ENCODE measurements around the gene NOC2L. TPM values are rescaled to one million over a fixed set of nuclear protein-coding genes. Genes with fewer than 3 reads are reported as not detected.
A peak's percentile ranks its signal among the peaks of the same experiment; 100 is the strongest.

The NOC2L gene
- polyA plus RNA-seq, 2 donors = 60.8 to 67.4 TPM

GRCh38 chr1:945688-946556 is 13.1 kb downstream of the NOC2L start:
- Histone ChIP-seq H3K4me3 (ENCODE audit: low read depth in 1 of 2, low read length in 2 of 2) (no peak overlapping the region), H3K4me1 (ENCODE audit: control insufficient read depth in 2 of 2, insufficient read depth in 2 of 2, low read length in 1 of 2) (peaks cover 7 to 17% of the 10 kb centered on the region in 2 donors), H3K9me3 (ENCODE audit: control insufficient read depth in 2 of 2, insufficient read depth in 1 of 2, low read depth in 1 of 2, low read length in 1 of 2) (no peaks in the 10 kb centered on the region), H3K36me3 (ENCODE audit: control insufficient read depth in 2 of 2, insufficient read depth in 2 of 2, low read length in 1 of 2) (peaks cover 10 to 57% of the 10 kb centered on the region in 2 donors), H3K27me3 (ENCODE audit: control insufficient read depth in 1 of 2, insufficient read depth in 2 of 2, low read length in 2 of 2) (peaks cover 0 to 20% of the 10 kb centered on the region in 2 donors), H3K27ac (ENCODE audit: low read depth in 2 of 2, low read length in 1 of 2) (no peak overlapping the region)
- WGBS, 2 donors = 85% methylated on average over 29 of the region's 29 CpGs

- Histone ChIP-seq H3K27me3 (ENCODE audit: control insufficient read depth in 1 of 2, insufficient read depth in 2 of 2, low read length in 2 of 2) (peaks cover 0 to 28% of the 10 kb centered on the region in 2 donors), H3K36me3 (ENCODE audit: control insufficient read depth in 2 of 2, insufficient read depth in 2 of 2, low read length in 1 of 2) (peaks cover 7 to 45% of the 10 kb centered on the region in 2 donors), H3K9me3 (ENCODE audit: control insufficient read depth in 2 of 2, insufficient read depth in 1 of 2, low read depth in 1 of 2, low read length in 1 of 2) (peaks cover 0 to 3% of the 10 kb centered on the region in 2 donors), H3K27ac (ENCODE audit: low read depth in 2 of 2, low read length in 1 of 2) (peak overlapping the region in 1 of 2 donors; percentile 26), H3K4me3 (ENCODE audit: low read depth in 1 of 2, low read length in 2 of 2) (no peak overlapping the region), H3K4me1 (ENCODE audit: control insufficient read depth in 2 of 2, insufficient read depth in 2 of 2, low read length in 1 of 2) (peaks cover 13 to 23% of the 10 kb centered on the region in 2 donors)
- 65 to 66% methylated on average over 28 of the region's 28 CpGs for whole genome bisulfite sequencing, 2 donors
These were observed 14.4 kb downstream of the NOC2L start for GRCh38 chr1:944341-945325.

- H3K27ac ChIP-seq (ENCODE audit: low read depth in 2 of 2, low read length in 1 of 2) = peak overlapping the region; percentile 18 to 26
- no peak overlapping the region for H3K4me3 ChIP-seq (ENCODE audit: low read depth in 1 of 2, low read length in 2 of 2)
- peaks cover 0 to 36% of the 10 kb centered on the region in 2 donors for H3K36me3 ChIP-seq (ENCODE audit: control insufficient read depth in 2 of 2, insufficient read depth in 2 of 2, low read length in 1 of 2)
- H3K4me1 ChIP-seq (ENCODE audit: control insufficient read depth in 2 of 2, insufficient read depth in 2 of 2, low read length in 1 of 2) = peaks cover 13 to 23% of the 10 kb centered on the region in 2 donors
- WGBS, 2 donors = 75 to 76% methylated on average over 27 of the region's 27 CpGs
- peaks cover 0 to 28% of the 10 kb centered on the region in 2 donors for H3K27me3 ChIP-seq (ENCODE audit: control insufficient read depth in 1 of 2, insufficient read depth in 2 of 2, low read length in 2 of 2)
- H3K9me3 ChIP-seq (ENCODE audit: control insufficient read depth in 2 of 2, insufficient read depth in 1 of 2, low read depth in 1 of 2, low read length in 1 of 2) = peaks cover 0 to 3% of the 10 kb centered on the region in 2 donors
These were observed 15.3 kb downstream of the NOC2L start for GRCh38 chr1:943545-944340.

- H3K27me3 ChIP-seq (ENCODE audit: control insufficient read depth in 1 of 2, insufficient read depth in 2 of 2, low read length in 2 of 2) = peaks cover 0 to 28% of the 10 kb centered on the region in 2 donors
These were observed 16.1 kb downstream of the NOC2L start for GRCh38 chr1:942864-943533.

GRCh38 chr1:942411-942821 is 16.6 kb downstream of the NOC2L start:
- Histone ChIP-seq H3K36me3 (ENCODE audit: control insufficient read depth in 2 of 2, insufficient read depth in 2 of 2, low read length in 1 of 2) (peaks cover 0 to 24% of the 10 kb centered on the region in 2 donors), H3K4me1 (ENCODE audit: control insufficient read depth in 2 of 2, insufficient read depth in 2 of 2, low read length in 1 of 2) (peaks cover 13 to 23% of the 10 kb centered on the region in 2 donors), H3K27me3 (ENCODE audit: control insufficient read depth in 1 of 2, insufficient read depth in 2 of 2, low read length in 2 of 2) (peaks cover 0 to 28% of the 10 kb centered on the region in 2 donors), H3K27ac (ENCODE audit: low read depth in 2 of 2, low read length in 1 of 2) (peak overlapping the region in 1 of 2 donors; percentile 37), H3K9me3 (ENCODE audit: control insufficient read depth in 2 of 2, insufficient read depth in 1 of 2, low read depth in 1 of 2, low read length in 1 of 2) (peaks cover 0 to 3% of the 10 kb centered on the region in 2 donors), H3K4me3 (ENCODE audit: low read depth in 1 of 2, low read length in 2 of 2) (peak overlapping the region in 1 of 2 donors; percentile 21)
- WGBS, 2 donors = 1 to 2% methylated on average over 47 to 48 of the region's 48 CpGs

More at GRCh38 chr1:942864-943533, 16.1 kb downstream of the NOC2L start:
- WGBS, 2 donors = 13% methylated on average over 20 to 27 of the region's 27 CpGs
- Histone ChIP-seq H3K4me1 (ENCODE audit: control insufficient read depth in 2 of 2, insufficient read depth in 2 of 2, low read length in 1 of 2) (peaks cover 13 to 23% of the 10 kb centered on the region in 2 donors), H3K9me3 (ENCODE audit: control insufficient read depth in 2 of 2, insufficient read depth in 1 of 2, low read depth in 1 of 2, low read length in 1 of 2) (peaks cover 0 to 3% of the 10 kb centered on the region in 2 donors), H3K36me3 (ENCODE audit: control insufficient read depth in 2 of 2, insufficient read depth in 2 of 2, low read length in 1 of 2) (peaks cover 0 to 30% of the 10 kb centered on the region in 2 donors), H3K27ac (ENCODE audit: low read depth in 2 of 2, low read length in 1 of 2) (peak overlapping the region; percentile 2 to 37), H3K4me3 (ENCODE audit: low read depth in 1 of 2, low read length in 2 of 2) (no peak overlapping the region)

- peak overlapping the region; percentile 21 to 25 for H3K4me3 ChIP-seq (ENCODE audit: low read depth in 1 of 2, low read length in 2 of 2)
- peak overlapping the region in 1 of 2 donors; percentile 47 for H3K27ac ChIP-seq (ENCODE audit: low read depth in 2 of 2, low read length in 1 of 2)
- peaks cover 0 to 18% of the 10 kb centered on the region in 2 donors for H3K36me3 ChIP-seq (ENCODE audit: control insufficient read depth in 2 of 2, insufficient read depth in 2 of 2, low read length in 1 of 2)
- H3K27me3 ChIP-seq (ENCODE audit: control insufficient read depth in 1 of 2, insufficient read depth in 2 of 2, low read length in 2 of 2) = peaks cover 0 to 31% of the 10 kb centered on the region in 2 donors
- WGBS, 2 donors = 0 to 1% methylated on average over 74 to 98 of the region's 98 CpGs
- H3K4me1 ChIP-seq (ENCODE audit: control insufficient read depth in 2 of 2, insufficient read depth in 2 of 2, low read length in 1 of 2) = peaks cover 13 to 23% of the 10 kb centered on the region in 2 donors
- peaks cover 0 to 3% of the 10 kb centered on the region in 2 donors for H3K9me3 ChIP-seq (ENCODE audit: control insufficient read depth in 2 of 2, insufficient read depth in 1 of 2, low read depth in 1 of 2, low read length in 1 of 2)
These were observed 17.3 kb downstream of the NOC2L start for GRCh38 chr1:941588-942383.

- Histone ChIP-seq H3K9me3 (ENCODE audit: control insufficient read depth in 2 of 2, insufficient read depth in 1 of 2, low read depth in 1 of 2, low read length in 1 of 2) (peaks cover 0 to 3% of the 10 kb centered on the region in 2 donors), H3K27me3 (ENCODE audit: control insufficient read depth in 1 of 2, insufficient read depth in 2 of 2, low read length in 2 of 2) (peaks cover 0 to 34% of the 10 kb centered on the region in 2 donors), H3K4me3 (ENCODE audit: low read depth in 1 of 2, low read length in 2 of 2) (peak overlapping the region; percentile 13 to 21), H3K27ac (ENCODE audit: low read depth in 2 of 2, low read length in 1 of 2) (peak overlapping the region; percentile 26 to 47), H3K4me1 (ENCODE audit: control insufficient read depth in 2 of 2, insufficient read depth in 2 of 2, low read length in 1 of 2) (peaks cover 13 to 23% of the 10 kb centered on the region in 2 donors), H3K36me3 (ENCODE audit: control insufficient read depth in 2 of 2, insufficient read depth in 2 of 2, low read length in 1 of 2) (peaks cover 0 to 13% of the 10 kb centered on the region in 2 donors)
- 3 to 5% methylated on average over 35 to 36 of the region's 36 CpGs for WGBS, 2 donors
These were observed 18.0 kb downstream of the NOC2L start for GRCh38 chr1:941015-941587.
